GM18526 (cell line): ENCODE measurements around the gene AFF1.

Experiments
- POLR2A ChIP-seq: IDR thresholded peaks from 3 replicates; pipeline ENCODE4 v1.6.1; 2011; ENCODE audit not compliant: insufficient read length; ENCODE audit errors: extremely low read depth

Gene AFF1

DNA sequence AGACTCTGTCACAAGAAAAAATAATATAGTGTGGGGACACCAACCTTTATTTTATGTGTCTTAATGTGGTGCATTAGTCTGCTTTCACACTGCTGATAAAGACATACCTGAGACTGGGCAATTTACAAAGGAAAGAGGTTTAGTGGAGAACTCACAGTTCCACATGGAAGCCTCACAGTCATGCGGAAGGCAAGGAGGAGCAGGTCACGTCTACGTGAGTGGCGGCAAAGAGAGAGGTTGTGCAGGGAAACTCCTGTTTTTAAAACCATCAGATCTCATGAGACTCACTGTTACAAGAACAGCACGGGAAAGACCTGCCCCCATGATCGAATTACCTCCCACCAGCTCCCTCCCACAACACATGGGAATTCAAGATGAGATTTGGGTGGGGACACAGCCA lies 130.2 kb downstream of the AFF1 start:
- TF ChIP-seq POLR2A = no peak

- no peak for TF ChIP-seq POLR2A
These were observed 131.8 kb downstream of the AFF1 start for GRCh38 chr4:87066403-87067123.

DNA sequence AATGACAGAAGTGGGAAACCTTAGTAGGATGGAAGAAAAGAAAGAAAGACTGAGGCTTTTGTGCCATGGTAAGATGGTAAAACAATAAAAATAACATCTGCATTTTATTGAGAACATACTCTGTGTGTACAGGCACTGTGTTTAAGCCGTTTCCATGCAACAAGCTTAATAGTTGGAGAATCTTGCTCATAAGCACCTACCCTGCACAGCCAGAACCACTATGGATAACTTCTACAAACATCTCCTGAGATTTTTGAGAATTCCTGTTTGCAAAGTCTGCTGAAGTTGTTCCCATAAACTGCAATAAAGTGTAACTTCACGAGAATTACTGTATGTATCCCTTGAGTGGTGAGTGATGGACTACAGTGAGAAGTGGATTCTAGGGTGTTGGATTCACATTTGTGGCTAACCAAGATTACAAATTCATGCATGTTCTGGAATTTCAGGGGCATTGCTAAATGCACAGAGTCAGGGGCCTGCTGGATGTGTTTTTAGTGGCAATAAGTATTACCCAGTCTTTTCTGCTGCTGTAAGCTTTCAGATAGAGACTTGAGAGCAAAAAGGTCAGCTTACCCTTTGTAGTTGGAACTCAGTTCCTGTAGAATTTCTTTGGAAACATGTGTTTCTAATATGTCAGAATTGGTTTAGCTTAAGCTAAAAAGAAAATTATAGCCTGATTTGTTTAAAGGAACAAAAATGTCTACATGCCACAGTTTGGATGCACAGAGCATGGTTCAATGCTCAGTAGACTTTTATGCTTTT lies 132.5 kb downstream of the AFF1 start:
- no peak for TF ChIP-seq POLR2A

GRCh38 chr4:87068583-87069021 lies 133.8 kb downstream of the AFF1 start:
- no peak for TF ChIP-seq POLR2A

- TF ChIP-seq POLR2A = no peak
These were observed 134.4 kb downstream of the AFF1 start for GRCh38 chr4:87069037-87069742.

DNA sequence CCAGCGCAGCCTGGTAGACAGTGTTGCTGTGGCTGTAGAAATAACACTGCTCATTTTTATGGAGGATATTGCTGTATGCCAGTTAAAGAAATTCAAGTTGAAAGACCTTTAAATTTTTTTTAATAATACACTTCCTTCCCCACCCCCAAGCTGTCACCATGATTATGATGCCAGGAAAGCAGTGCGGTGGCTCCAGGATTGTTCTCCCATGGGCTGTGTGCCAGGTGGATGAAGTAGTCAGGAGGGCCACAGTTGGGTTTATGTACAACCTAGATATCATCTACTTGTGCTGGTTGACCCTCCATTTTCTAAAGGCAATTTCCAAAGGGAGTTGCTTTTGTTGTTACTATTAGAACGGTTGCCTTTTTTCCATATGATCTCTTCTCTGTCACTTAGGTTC lies 136.6 kb downstream of the AFF1 start:
- TF ChIP-seq POLR2A = no peak

DNA sequence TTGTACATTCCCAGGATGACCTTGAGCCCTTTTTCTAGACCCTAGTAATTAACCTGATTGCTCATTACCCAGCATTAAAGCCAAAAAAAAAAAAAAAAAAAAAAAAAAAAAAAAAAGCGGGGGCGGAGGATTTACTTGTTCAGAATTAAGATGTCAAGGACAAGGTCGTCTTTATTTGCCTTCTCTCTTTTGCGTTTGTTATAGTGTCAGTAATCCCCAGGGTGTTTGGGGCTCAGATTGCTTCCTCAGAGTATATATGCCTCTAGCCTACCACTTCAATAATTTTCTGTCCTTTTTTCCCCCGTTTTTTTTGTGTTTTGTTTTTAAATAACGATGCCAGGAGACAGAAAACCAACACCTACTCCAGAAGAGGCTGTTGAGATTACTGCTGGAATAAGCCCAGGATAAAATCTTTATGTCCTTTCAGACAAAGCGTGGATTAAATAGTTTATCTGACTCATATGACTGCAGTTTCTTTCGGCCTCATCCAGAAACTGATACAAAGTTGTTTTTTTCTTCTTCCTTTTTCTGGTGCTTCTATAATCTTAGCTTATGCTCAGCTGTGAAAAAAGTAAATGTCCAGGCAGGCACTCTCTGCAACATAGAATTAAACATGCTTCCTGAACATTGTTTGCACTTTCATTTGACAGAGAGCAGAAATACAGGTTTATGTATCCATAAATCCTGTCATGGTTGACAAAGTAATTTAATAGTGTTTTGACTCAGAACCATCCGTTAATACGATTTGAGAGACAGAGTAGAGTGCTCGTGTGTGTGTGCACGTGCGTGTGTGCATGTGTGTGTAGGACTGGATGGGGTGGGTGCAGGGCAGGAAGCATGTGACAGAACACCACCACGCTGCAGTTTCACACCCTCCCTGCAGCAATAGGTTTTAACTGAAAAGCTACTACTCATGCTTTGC lies 138.6 kb downstream of the AFF1 start:
- TF ChIP-seq POLR2A = no peak

- TF ChIP-seq POLR2A = no peak
These were observed 139.3 kb downstream of the AFF1 start for GRCh38 chr4:87074121-87074488.

DNA sequence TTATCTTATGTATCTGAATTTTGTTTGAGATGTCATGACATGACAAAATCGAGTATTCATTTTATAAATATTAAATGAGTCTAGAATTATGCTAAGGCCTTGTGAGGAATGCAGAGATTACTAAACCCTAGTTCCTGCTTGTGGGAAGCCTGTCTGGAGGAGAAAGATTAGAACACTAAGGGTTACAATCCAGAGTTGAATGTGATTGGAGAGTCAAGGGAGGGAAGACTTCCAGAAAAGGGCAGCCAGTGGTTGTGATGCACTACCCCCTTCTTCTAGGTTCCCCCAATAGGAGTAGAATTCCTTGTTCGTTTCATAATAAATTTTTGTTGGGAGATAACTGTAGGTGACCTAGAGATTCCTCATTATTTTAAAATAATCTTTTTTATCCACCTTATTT lies 141.1 kb downstream of the AFF1 start:
- no peak for TF ChIP-seq POLR2A

GRCh38 chr4:87076690-87077358 lies 142.0 kb downstream of the AFF1 start:
- no peak for TF ChIP-seq POLR2A

DNA sequence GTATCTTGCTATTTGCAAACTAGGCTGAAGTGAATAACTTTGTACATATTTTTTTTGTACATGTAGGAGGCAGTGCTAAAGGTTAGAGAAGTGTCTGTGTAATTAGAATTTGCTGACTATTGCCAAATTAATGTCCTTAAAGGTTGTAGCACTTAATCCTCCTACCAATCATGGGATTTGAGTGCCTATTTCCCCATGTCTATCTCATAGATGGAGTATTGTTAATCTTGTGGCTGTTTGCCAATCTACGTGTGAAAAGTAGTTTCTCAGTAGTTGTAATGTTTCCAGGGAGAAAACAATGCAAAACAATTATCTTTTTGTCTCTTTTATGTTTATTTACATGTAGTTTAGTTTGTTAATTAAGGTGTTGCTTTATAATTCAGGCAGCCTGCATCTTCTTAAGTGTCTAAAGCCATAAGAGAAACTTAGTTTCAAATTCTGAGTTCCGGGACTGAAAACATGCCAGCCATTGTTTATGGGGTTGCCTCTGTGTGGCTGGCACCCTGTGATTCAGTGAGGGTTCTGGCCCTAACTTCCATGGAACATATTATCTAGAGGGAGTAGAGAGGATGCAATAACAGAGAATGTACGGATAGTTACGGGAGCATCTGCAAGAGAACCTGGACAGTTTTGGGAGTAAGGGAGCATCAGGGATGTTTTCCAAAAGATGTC lies 143.2 kb downstream of the AFF1 start:
- no peak for TF ChIP-seq POLR2A

DNA sequence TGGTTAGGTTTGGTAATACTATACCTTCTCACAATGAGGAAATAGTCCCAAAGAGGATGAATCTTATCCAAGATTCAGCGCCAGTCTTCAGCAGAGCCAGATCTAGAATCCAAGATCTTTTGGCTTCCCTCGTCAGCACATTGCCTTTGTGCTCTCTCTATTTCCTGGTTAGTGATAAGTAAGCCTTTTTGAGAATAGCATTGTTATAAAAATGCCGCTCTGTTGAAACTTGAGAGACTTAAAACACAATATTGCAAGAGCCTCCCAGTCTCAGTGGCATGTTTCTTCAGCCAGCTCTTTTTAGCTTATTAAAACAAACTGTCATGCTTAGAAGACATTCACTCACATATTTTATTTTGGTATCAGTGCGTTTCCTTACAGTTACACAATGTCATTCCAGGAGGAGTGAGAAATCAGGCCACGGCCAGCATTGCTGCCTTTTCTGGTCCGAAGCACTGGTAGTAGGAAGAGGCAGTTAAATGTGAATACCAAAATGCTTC lies 144.2 kb downstream of the AFF1 start:
- TF ChIP-seq POLR2A = no peak

DNA sequence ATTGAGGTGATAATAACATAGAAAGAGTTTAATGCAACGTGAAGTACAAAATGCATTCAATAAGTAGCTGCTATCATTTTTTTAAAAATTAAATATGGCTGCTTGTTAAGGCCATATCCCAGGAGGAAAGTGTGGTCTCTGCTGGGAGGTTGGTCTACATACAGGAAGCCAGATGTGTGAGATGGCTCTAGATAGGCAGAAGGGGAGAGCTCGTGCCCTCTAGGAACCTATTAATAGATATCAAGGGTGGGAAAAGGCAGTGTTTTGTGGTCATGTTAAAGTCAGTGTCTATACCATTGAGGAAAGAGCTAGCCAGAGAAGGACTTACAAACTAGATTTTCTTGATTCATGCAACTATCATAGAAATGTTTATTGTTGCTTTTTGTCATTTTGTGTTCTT lies 145.2 kb downstream of the AFF1 start:
- TF ChIP-seq POLR2A = no peak

DNA sequence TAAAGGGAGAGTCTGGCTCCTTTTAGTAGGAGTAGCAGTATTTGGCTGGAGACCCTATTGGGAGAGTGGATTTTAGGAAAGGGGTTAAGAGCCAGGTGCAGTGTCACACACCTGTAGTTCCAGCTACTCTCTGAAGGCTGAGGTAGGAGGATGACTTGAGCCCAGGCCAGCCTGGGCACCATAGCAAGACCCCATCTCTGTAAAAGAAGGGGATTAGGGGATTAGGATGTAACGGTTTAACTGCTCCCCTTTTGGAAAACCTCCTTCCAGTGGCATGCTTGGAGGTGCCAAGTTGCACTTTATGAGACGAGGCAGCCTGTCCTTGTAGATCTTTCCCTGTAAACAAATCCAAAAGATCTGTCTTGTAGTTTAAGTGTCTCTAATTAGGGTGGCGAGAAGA lies 145.7 kb downstream of the AFF1 start:
- TF ChIP-seq POLR2A = no peak
